Inflammatory macrophage (primary cell): ENCODE results near the gene CEBPE.
A peak's percentile ranks its signal among the peaks of the same experiment; 100 is the strongest.

Experiments used
- DNase-seq, 2 donors: peaks; one replicate each; pipeline ENCODE4 v3.0.0-alpha.2; 2020 to 2022
- total RNA-seq, 18 experiments: gene quantifications; one replicate each; lab custom pipeline; 2026; ENCODE audit warnings: mixed read lengths in 6 of 18, inconsistent platforms in 2 of 18; lab: John Stamatoyannopoulos, UW

The CEBPE gene
- 0.06 to 2.4 (median 0.79) reads per million in 18 experiments for total RNA-seq

GRCh38 chr14:23118506-23119362 lies at the start of gene CEBPE:
Gene CEBPE, minus strand, starts transcription at chr14:23119255. Its CDS starts 164 bp downstream, at chr14:23119091.
- DNase-seq = peak; percentile 53 to 68

GRCh38 chr14:23168246-23168645 lies 49.2 kb upstream of the CEBPE start:
- DNase-seq = no peak

DNA sequence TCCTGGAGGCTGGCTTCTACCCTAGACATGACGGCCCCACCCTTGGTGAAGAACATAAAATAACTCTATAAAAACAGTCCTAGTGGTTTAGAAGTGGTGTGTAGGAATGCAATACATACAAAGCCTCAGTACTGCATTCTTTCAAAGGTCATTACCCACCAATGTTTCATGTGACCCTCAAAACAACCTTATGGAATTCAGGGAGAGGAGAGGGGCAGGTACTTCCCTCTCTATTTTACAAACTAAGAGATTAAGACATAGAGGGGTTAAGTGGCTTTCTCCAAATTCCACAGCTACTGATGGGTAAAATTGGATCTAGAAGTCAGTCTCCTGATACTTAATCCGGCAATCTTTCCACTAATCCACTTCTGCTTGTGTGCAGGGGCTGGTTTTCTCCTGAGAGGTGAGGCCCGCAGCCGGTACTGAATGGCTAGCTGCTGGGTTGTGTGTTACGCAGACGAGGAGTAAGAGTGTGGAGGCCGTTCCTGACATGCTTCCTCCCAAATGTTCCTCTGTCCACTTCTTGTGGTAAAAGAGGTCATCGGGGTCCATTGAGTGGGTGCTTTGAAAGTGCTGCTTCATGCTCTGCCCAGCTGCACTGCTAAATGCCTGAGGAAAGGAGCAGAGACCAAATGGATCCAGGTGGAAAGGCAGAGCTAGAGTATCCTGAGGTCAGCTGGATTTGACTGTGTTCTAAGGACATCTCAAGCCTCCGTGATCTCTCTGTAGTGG lies 48.2 kb upstream of the CEBPE start:
- peak; percentile 62 to 84 for DNase-seq

GRCh38 chr14:23164949-23165348 lies 45.9 kb upstream of the CEBPE start:
- DNase-seq = no peak

DNA sequence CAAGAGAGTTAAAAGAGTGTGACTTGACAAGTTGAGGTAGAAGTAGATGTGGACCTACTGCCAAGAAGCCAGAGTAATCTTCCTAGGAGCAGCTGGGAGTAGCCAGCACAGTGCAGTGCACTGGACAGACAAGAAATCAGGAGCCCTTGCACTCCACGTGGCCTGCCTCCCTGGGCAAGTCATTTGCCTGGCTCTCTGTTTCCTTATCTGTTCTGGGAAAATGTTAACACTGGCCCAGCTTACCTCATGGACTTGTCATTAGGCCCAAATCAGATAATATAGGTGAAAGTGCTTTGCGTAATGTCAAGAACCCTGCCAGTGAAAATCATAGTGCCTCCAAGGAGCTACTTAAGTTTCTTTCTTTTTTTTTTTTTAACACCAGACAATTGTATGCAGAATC lies 45.2 kb upstream of the CEBPE start:
- no peak for DNase-seq

DNA sequence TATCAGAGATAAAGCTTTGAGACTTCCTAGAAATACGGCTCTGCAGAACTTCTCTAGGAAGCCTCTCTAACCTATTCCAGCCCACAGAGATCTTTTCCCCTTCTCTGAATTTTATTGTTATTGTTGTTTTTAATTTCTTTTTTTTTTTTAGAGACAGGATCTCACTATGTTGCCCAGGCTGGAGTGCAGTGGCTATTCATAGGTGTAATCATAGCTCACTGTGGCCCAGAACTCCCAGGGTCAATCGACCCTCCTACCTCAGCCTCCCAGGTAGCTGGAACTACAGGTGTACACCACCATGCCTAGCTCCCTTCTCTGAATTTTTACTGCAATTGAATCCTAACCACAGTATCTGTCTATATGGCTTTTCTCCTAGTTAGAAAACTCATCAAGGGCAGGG lies 44.8 kb upstream of the CEBPE start:
- DNase-seq = no peak

DNA sequence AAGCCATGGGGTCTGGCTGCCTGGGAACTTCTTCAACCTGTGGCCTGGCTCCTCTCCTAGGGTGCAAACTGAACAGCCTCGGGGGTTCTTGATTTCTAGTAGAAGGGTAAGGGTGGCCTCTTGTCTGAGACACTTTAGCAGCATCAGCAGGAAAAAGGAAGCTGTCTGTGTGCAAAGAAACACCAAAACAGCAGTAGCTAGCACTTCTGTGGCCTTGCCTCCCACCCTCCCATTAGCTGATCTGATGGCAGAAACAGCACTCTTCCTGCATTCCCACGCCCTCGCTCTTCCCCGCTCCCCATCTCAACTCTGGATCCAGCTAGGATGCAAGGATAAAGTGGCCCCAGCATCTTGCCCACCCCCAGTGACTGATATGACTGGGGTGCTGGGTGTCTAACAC lies 43.7 kb upstream of the CEBPE start:
- peak; percentile 47 to 52 for DNase-seq

GRCh38 chr14:23162005-23162404 lies 43.0 kb upstream of the CEBPE start:
- DNase-seq = no peak

GRCh38 chr14:23160924-23161522 lies 42.0 kb upstream of the CEBPE start:
- peak; percentile 92 to 93 for DNase-seq

- DNase-seq = peak; percentile 68 to 71
These were observed 40.5 kb upstream of the CEBPE start for GRCh38 chr14:23159532-23159931.

GRCh38 chr14:23158779-23159178 lies 39.7 kb upstream of the CEBPE start:
- DNase-seq = no peak

- peak; percentile 32 to 48 for DNase-seq
These were observed 36.0 kb upstream of the CEBPE start for GRCh38 chr14:23154964-23155587.

DNA sequence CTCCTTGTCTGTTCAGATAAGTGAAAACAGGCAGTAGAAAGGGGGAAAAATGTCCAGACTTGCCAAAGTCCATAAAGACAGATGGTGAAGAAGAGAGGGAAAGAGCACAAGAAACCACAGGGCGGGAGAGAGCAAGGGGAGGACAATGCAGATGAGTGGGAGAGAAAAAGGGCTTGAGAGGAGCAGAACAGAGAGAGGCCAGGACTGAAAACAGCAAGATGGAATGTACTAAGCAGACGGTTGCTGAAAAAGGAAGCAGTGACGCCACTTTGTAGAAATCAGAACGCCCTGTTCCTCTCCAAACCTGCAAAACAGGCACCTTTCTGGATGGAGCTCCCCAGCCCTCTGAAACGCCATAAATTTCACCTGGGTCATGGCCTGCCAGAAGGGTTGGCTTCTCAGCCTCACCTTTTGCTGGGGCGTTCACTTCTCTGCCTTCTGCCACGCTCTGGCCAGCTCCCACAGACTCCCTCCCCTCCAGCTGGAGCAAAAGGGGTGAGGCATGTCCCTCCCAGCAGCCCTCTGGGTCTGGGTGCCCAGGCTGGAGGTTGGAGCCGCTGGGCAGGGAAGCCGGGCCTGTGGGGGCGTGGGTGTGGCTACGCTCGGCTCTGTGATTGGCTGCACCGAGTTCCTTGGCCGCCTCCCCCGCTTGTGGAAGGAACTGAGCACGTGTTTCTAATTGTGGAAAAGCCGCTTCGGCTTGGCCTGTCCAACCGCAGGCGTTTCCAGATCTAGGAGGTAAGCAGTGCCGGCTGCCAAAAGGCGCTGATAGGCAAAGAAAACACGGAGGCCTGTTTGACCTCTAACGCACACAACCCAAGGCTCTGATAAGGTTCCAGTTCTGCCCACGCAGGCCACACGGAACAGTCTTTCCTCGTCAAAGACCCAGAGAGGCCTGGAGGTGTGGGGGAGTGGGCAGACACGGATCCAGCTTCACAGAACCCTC lies 35.1 kb upstream of the CEBPE start:
- DNase-seq = peak; percentile 68 to 77

DNA sequence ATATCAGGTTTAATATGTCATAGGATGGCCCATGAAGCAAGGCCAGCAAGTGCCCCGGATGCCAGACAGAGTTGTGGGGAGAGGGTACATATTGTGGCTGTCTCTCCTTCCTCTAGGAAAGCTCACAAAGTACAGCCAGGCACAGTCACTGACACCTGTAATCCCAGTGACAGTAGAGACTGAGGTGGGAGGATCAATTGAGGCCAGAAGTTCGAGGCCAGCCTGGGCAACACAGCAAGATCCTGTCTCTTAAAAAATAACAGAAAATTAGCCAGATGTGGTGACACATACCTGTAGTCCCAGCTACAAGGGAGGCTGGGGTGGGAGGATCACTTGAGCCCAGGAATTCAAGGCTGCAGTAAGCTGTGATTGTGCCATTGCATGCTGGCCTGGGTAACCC lies 32.3 kb upstream of the CEBPE start:
- no peak for DNase-seq

- DNase-seq = no peak
These were observed 30.7 kb upstream of the CEBPE start for GRCh38 chr14:23149745-23150144.

GRCh38 chr14:23148591-23149249 lies 29.7 kb upstream of the CEBPE start:
- no peak for DNase-seq

DNA sequence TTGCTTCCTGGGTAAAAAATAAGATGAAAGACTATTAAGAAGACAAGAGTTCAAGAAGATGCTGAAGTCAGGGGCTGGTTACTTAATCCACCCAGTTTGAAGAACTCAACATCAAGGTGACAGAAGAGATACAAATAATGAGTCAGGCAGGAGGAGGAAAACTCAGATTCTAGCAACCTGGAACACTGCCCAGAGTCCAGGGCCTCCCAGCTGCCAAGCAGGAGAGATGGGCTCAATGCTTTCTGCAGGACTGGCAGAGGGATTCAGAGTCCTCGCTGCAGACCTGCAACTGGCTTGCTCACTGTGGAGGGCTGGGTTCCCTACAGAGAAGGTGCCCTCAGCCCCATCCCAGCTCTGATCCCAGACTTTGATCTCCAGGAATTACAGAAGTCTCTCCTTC lies 28.6 kb upstream of the CEBPE start:
- DNase-seq = no peak

DNA sequence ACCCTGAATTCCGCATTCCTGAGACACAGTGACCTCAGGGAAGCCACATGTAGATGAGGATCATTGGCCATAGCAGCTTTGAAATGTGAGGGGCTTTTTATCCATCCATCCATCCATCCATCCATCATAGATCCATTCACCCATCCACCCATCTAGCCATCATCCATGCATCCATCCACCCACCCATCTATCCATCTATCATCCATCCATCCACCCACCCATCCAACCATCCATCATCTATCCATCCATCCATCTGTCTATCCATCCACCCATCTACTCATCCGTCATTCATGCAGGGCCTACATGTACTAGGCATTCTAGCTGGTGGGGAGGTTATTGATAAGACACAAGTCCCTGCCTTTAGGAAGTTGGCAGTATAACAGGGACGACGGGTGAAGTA lies 27.9 kb upstream of the CEBPE start:
- no peak for DNase-seq

DNA sequence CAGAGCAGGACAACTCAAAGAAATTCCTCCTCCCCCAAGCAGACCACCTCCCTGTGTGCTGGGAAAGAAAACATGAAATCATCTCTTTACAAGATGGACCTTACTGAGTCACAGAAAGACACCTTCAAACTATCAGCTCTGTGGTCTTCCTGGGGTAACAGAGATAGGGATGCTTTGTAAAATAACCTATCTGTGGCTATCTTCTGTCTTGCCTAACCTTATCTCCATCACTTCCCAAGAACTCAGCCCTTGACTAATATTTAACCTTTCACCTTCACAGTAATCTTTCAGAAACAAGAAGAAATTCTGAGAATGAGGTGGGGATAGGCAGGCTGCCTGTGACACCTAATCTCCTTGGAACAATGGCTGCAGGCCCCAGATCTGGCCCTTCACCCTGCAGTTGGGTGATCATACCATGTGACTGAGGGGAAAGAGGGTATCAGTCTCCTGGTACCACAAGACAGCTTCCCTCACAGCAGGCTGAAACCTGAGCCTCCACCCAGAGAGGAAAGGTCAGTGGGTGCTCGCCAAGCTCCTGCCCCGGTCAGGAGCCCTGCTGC lies 27.4 kb upstream of the CEBPE start:
- no peak for DNase-seq

DNA sequence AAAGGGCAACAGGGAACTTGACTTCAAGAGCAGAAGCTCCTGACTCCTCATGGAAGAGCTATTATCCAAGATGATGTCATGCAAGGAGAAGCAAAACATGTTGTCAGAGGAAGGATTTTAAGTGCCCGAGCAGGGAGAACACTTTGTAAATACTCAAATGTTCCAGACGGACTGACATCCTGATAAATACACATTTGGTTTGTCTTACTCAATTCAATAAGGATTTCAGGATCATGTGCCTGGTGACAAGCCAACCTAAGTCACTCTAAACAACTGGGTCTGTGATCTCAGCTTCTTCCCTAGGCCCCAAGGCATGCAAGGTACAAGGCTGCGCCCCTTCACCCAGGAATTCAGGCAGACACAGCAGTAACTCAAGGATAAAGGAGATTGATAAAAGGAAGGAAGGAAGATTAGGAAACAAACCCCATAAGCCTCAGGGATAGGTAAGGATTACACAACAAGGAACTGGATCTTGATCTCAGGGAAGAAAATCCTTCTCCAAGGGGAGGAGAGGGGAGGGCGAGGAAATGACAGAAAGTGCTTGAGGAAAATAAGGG lies 26.8 kb upstream of the CEBPE start:
- DNase-seq = no peak

DNA sequence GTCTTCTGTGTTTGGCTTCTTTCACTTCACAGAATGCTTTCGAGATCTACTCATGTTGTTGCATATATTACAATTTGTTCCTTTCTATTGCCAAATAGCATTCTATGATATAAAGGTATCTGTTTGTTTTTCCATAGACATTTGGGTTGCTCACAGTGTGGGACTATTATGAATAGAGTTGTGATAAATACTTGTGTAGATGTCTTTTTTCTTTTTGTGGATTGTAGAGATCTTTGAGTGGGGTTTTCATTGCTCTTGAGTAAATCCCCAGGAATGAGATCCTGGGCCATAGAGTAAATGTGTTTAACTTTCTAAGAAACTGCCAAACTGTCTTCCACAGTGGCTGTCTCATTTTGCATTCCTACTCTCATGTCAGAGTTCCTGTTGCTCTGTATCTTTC lies 24.9 kb upstream of the CEBPE start:
- DNase-seq = no peak
